Right cardiac atrium (tissue), 5 donors: ENCODE results near the gene PRADC1. TPM values are rescaled to one million over a fixed set of nuclear protein-coding genes. Genes with fewer than 3 reads are reported as not detected.
A peak's percentile ranks its signal among the peaks of the same experiment; 100 is the strongest.

ENCODE experiments used
- ATAC-seq, 2 donors: fragments of 200-7000 bp; cut with Tn5 transposase; one replicate each; pipeline versions ENCODE4 v1.8.0 to v1.9.1; 2020; ENCODE audit warnings: moderate library complexity in 2 of 2, mild to moderate bottlenecking in 1 of 2
- DNase-seq, 3 donors: peaks; one replicate each; pipeline ENCODE4 v3.0.0-alpha.2; 2020
- H3K27ac ChIP-seq: one replicate; pipeline ENCODE4 v1.5.1; 2013; ENCODE audit warnings: mild to moderate bottlenecking, low read length, control low read depth, moderate library complexity
- H3K27me3 ChIP-seq: one replicate; pipeline ENCODE4 v1.6.1; 2013; ENCODE audit not compliant: control insufficient read depth, insufficient read depth
- H3K4me1 ChIP-seq: one replicate; pipeline ENCODE4 v1.6.1; 2013; ENCODE audit warnings: low read length; ENCODE audit not compliant: control insufficient read depth, insufficient read depth
- H3K4me3 ChIP-seq: one replicate; pipeline ENCODE4 v1.5.1; 2013; ENCODE audit warnings: low read length, control low read depth
- H3K9me3 ChIP-seq: one replicate; pipeline ENCODE4 v1.6.1; 2013; ENCODE audit warnings: low read length; ENCODE audit not compliant: control insufficient read depth
- WGBS: extraction: QIAGEN DNeasy Blood & Tissue Kit; methylation state at CpG from one replicate; pipeline ENCODE4 v1.1.7; 2013; 5-methylcytosine and 5-hydroxymethylcytosine counted together
- intact Hi-C, 4 donors: fragments of 100-400 bp; cut with DNase I; formaldehyde crosslinking; loops; one replicate each; pipeline versions ENCODE4 v1.11.0 to v1.14.0; 2022 to 2023
- polyA plus RNA-seq: library from polyadenylated mRNA; stranded (reverse); fragments of 200-250 nt; gene quantifications from one replicate; pipeline ENCODE4 v1.2.3, GENCODE V29; 2013
- total RNA-seq, 4 donors: library from RNA; stranded (reverse); fragmentation: NEBNext Ultra II Directional; extraction: Animal tissue kit (Norgen Biotek cat#: 25700); gene quantifications; one replicate each; pipeline ENCODE4 v1.2.1, GENCODE V29; 2021
- donor health status: healthy with polysubstance abuse.
- donor health status: DM: no; HTN: yes; CAD: no.
- donor health status: DM: no; HTN: no; CAD: no.
- donor health status: DM: no; HTN: yes; CAD: no; lungs with severe emphysema.
- donor health status: DM: yes; HTN: yes; CAD: no.

PRADC1 gene
- total and polyA plus RNA-seq, 5 donors, result 73.7 to 134 (median 85.7) TPM

DNA sequence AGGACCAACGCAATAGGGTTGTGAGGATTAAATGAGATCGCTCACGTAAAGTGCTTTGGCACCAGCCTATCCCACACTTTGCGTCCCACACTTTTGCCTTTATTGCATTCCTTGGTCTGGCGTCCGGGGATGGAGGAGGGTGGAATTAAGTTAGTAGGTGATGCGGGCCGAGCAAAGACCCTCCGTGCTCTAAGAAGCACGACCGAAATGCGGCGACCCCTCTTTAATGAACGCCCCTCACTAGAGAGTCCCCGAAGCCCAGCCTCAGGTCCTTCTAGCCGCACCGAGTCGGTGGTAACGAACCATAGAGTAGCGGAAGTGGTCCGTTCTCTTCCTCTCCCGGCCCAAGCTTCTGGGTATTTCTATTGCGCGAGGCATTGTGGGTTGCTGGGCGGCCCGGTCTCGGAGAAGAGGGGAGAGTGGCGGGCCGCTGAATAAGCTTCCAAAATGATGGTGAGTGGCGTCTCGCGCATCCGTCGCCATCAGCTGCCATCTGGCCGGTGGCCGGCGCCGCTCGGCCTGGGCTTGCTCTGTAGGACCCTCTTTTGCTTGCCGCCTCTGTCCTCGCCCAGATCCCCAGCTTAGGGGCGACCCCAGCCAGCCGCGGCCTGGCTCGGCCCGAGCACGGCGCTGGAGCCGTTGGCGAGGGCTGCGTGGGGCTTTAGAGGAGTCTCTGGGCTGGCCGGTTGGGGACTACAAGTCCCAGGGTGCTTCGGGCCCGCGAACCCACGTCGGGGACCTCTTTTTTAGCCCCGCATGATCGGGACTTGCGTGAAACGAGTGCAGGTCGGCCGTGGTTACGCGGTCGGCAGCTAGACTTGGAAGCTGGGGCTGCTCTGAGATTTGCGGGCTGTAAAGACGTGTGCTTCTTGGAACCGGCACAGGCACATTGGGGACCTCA, 1.1 kb upstream of the PRADC1 start, which contains the start of gene CCT7:
Gene CCT7, plus strand, starts transcription at position 377 of the 901 bp plus-strand sequence. Its CDS starts 71 bp downstream, at position 448.
- Histone ChIP-seq H3K27ac (peak within 1 kb of the TSS; percentile 77), H3K27me3 (no peaks in the 10 kb centered on the region), H3K4me3 (peak within 1 kb of the TSS; percentile 77), H3K9me3 (no peaks in the 10 kb centered on the region), H3K4me1 (peaks cover 3% of the 10 kb centered on the region)
- intact Hi-C loops, result no loop called here
- peak; percentile 90 to 94 (median 93) for DNase-seq
- ATAC-seq, result peak; percentile 91 to 92
- WGBS, result under 1% methylated on average over 69 of the region's 69 CpGs

DNA sequence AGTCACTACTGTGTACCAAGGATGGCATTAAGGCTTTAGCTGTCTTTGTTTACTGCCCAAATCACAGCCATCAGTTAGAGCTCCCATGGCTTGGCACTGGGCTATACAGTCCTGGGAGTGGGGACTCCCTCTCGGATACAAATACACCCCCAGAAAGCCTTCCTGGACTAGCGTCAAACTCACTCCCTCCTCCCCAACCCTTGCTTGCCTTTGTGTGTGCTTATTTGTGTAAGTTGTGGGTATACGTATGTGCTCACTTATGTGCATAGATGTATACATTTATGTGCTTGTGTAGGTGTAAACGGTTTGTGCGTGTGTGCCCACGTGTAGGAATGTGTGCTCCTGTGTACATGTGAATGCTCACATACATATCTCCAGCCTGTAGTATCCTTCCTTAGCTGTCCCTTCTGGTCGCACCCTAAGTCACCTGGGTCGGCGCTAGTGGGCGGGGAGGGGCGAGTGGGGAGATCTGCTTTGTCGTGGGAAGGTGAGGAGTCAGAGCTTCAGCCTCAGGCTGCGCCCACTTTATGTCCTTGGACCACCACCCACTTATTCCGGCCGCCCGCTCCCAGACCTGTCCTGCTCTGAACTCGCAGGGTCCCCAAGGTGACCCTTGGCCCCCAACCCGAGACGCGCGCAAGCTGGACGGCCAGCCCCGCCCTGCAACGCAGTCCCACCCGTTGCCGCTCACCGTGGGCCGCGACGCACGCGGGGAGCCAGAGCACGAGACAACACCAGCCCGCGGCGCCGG, 461 bp downstream of the PRADC1 start:
- whole genome bisulfite sequencing, result under 1% methylated on average over 37 of the region's 37 CpGs
- no peaks in the 10 kb centered on the region for H3K9me3 ChIP-seq
- H3K27ac ChIP-seq, result peak overlapping the region; percentile 69
- intact Hi-C loops, result no loop called here
- DNase-seq, result no peak
- H3K4me1 ChIP-seq, result peaks cover 3% of the 10 kb centered on the region
- H3K4me3 ChIP-seq, result peak overlapping the region; percentile 75
- H3K27me3 ChIP-seq, result no peaks in the 10 kb centered on the region
- ATAC-seq, result no peak

DNA sequence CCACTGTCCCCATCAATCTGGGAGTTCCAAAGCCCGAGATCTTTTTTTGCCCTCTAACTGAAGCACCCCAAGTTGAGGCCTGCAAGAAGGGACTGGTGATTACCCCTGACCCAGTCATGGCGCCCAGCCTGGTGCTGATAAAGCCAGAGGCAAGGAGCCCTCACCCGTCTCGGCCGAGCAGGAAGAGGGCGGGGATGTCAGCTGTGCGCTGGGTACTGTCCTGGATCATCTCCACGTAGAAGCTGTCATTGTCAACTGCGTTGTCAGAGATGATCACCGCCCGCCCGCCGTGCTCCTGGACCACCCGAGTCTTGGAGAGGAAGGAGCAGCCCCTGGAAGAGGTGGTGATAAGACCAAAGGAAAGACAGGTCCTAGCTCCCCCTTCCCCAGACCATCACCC, 4.4 kb downstream of the PRADC1 start:
- WGBS, result 68% methylated on average over 14 of the region's 14 CpGs
- intact Hi-C loops, result no loop called here
- no peak for ATAC-seq

DNA sequence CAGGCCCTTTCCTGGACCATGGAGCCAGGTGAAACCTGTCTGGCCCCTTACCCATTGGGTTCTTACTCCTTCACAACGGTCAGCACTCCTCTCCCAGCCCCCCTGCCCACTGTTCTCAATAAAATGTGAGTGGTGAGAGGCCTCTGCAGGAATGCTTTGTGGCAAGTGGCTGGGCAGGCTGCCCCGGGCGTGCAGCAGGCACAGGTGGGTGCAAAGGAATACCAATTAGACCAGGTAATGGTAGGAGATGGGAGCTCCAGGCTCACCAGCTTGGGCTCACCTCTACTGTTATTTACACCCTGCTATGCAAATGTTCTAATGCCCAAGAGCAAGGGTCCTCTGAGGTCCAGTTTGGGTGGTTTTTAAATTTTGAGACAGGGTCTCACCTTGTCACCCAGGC, 6.0 kb downstream of the PRADC1 start:
- no peak overlapping the region for H3K4me3 ChIP-seq
- H3K27ac ChIP-seq, result no peak overlapping the region
- no peaks in the 10 kb centered on the region for H3K9me3 ChIP-seq
- H3K27me3 ChIP-seq, result no peaks in the 10 kb centered on the region
- intact Hi-C loops, result no loop called here
- ATAC-seq (no peak), DNase-seq (no peak)
- WGBS, result 87% methylated on average over 3 of the region's 3 CpGs
- no peaks in the 10 kb centered on the region for H3K4me1 ChIP-seq

More for the DNA sequence above, 4.4 kb downstream of the PRADC1 start:
- Histone ChIP-seq H3K9me3 (no peaks in the 10 kb centered on the region), H3K27me3 (no peaks in the 10 kb centered on the region), H3K4me1 (no peaks in the 10 kb centered on the region), H3K4me3 (no peak overlapping the region), H3K27ac (no peak overlapping the region)
- no peak for DNase-seq

DNA sequence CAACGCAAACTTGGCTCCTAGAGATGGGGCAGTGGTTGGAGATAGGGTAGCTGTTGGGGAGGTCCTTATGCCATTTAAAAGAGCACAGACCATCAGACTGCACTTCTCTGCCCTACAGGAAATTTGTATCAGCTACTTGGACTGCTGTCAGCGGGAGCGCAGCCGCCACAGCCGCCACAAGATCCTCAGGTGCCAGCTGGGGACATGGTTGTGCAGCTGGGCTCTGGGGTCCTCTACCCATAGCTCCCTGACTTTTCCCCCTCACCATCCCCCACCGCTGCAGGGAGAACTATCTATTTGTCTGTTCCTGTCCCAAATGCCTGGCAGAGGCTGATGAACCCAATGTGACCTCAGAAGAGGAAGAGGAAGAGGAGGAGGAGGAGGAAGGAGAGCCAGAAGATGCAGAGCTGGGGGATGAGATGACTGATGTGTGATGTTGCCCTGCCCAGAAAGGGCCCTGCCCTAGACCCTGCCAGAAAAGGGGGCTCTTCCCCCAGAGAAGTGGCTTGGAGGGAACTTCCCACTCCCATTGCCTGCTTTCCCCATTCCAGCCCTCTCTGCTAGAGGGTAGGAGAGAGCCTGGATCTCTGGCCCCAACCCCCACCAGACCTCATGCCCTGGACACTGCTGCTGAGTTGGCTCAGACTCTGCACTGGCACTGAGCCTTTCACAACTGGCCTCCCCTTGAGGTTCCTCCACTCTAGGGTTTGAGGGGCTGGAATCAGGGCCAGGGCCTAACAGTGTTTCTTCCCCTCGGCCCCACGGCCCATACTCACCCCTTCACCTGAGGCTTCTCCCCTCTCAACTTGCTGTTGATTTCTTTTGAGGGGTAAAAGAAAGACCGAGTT, 7.3 kb downstream of the PRADC1 start:
- H3K27ac ChIP-seq, result no peak overlapping the region
- H3K4me1 ChIP-seq, result no peaks in the 10 kb centered on the region
- intact Hi-C loops, result no loop called here
- H3K9me3 ChIP-seq, result no peaks in the 10 kb centered on the region
- 70% methylated on average over 9 of the region's 9 CpGs for WGBS
- H3K4me3 ChIP-seq, result no peak overlapping the region
- peak; percentile 16 to 39 for ATAC-seq
- DNase-seq, result peak in 2 of 3 donors; percentile 60 to 66
- no peaks in the 10 kb centered on the region for H3K27me3 ChIP-seq

DNA sequence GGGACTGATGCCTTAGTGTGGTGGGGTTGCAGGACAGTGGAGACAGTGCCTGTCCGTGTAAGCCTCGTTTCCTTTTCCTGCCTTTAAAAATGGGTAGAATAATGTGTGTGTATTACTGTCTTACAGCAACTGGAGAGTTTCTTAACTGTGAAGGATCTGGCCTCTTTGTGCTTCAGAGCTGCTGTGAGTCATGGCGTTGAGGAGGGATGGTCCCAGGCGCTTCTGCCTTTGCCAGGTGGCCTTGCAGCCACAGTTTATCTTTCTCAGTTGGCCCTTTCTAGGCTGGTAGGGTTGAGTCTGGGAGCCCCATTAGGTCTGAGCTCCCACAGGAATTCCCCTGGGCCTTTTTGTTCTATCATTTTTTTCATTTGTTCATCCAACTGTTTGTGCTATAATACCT, 9.2 kb downstream of the PRADC1 start:
- ATAC-seq, result no peak
- intact Hi-C loops, result no loop called here
- no peak for DNase-seq
- no peaks in the 10 kb centered on the region for H3K27me3 ChIP-seq
- H3K4me3 ChIP-seq, result no peak overlapping the region
- 84% methylated on average over 4 of the region's 4 CpGs for WGBS
- H3K27ac ChIP-seq, result no peak overlapping the region
- no peaks in the 10 kb centered on the region for H3K9me3 ChIP-seq
- no peaks in the 10 kb centered on the region for H3K4me1 ChIP-seq

DNA sequence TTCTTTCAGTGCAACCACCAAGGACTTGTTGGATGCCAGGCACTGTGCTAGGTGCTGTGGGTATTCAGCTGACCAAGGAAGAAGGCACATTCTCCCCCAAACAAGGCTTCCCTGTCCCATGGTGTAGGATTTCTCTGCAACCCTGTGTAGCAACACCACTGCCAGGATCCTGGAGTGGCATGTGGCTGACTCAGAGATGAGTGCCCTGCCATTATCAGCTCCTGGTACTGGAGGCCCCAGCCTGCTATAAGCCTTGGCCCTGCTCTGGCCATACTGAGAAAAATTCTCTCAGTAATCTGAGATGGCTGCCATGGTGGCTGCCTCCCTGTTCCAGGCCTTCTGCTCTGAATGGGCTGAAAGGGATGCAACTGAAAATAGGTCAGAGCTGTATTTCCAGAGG, 14.7 kb downstream of the PRADC1 start:
- H3K9me3 ChIP-seq, result no peaks in the 10 kb centered on the region
- no peaks in the 10 kb centered on the region for H3K27me3 ChIP-seq
- H3K27ac ChIP-seq, result peak overlapping the region; percentile 49
- no peaks in the 10 kb centered on the region for H3K4me1 ChIP-seq
- intact Hi-C loops, result no loop called here
- DNase-seq (no peak), ATAC-seq (no peak)
- no peak overlapping the region for H3K4me3 ChIP-seq

DNA sequence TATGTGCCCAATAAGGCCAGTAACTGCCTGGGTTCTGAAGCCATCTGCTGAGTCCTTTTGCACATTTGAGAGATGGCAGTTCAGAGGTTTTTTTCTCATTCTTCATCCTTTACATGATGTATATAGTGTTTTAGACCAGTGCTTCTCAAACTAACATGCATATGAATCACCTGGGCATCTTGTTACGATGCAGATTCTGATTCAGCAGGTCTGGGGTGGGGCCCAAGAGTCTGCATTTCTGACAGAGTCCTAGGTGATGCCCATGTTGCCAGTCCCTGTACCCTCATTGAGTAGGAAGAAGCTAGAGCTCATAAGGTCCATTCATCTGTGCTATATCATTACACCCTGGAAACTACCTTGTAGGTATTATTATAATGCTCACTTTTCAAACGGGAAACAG, 15.2 kb downstream of the PRADC1 start:
- Histone ChIP-seq H3K4me1 (no peaks in the 10 kb centered on the region), H3K9me3 (no peaks in the 10 kb centered on the region), H3K27ac (no peak overlapping the region), H3K4me3 (no peak overlapping the region), H3K27me3 (no peaks in the 10 kb centered on the region)
- intact Hi-C loops, result no loop called here
- ATAC-seq, result no peak
- DNase-seq, result no peak
- WGBS, result 85% methylated on average over 2 of the region's 2 CpGs

DNA sequence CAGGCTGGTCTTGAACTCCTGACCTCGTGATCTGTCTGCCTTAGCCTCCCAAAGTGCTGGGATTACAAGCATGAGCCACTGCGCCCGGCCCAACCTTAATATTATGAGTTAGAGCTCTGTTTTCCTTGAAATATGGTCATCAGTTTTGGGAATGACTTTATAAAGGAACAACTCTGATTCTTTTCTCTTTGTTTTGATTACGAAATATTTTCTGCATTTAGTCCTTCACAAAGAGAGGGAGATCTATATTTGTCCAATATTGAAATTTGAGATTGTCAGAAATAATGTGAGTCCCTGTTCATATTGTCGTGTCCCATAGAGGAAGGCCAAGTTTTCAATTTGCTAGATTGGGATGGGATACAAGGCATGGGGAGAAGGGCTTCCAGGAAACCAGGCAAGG, 15.9 kb downstream of the PRADC1 start:
- H3K27me3 ChIP-seq, result no peaks in the 10 kb centered on the region
- no peak overlapping the region for H3K4me3 ChIP-seq
- ATAC-seq (no peak), DNase-seq (no peak)
- H3K27ac ChIP-seq, result no peak overlapping the region
- no peaks in the 10 kb centered on the region for H3K4me1 ChIP-seq
- H3K9me3 ChIP-seq, result no peaks in the 10 kb centered on the region
- intact Hi-C loops, result no loop called here
- WGBS, result 95% methylated on average over 5 of the region's 5 CpGs

DNA sequence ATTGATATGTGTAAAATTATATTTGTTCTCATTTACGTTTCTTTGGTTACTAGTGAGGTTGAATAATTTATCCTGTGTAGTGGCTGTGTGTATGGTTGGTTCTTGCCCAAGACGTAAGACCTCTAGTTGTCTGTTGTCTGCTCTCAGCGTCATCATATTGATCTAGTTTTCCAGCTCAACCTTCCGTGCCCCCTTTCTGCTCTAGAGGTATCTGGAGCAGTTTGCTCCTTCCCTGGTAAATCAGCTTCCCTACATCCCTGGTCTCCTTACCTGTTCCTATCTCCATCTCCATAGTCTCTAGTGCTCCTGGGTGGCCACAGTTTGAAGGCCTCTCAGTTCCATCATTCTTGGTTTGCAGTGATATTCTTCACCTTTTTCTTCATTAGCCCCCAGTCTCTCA, 17.8 kb downstream of the PRADC1 start:
- no peak overlapping the region for H3K4me3 ChIP-seq
- intact Hi-C loops, result no loop called here
- H3K4me1 ChIP-seq, result no peaks in the 10 kb centered on the region
- ATAC-seq (no peak), DNase-seq (no peak)
- no peak overlapping the region for H3K27ac ChIP-seq
- WGBS, result 75% methylated on average over 4 of the region's 4 CpGs
- H3K27me3 ChIP-seq, result no peaks in the 10 kb centered on the region
- no peaks in the 10 kb centered on the region for H3K9me3 ChIP-seq
